PC-3 (cell line): ENCODE measurements around the gene RALGDS. TPM values are rescaled to one million over a fixed set of nuclear protein-coding genes. Genes with fewer than 3 reads are reported as not detected.

Experiments
- ATAC-seq: fragments of 200-7000 bp; cut with Tn5 transposase; 2 replicates; pipeline ENCODE4 v1.9.1; 2020; ENCODE audit warnings: mild to moderate bottlenecking, moderate library complexity
- BruUV-seq: library from RNA; stranded (reverse); fragments of 400-500 nt; replicated peaks from 2 replicates; lab custom pipeline; 2021; lab: Mats Ljungman, UMichigan
- CTCF ChIA-PET: fragments of 300-600 bp; sonication (Branson Sonifier 250); formaldehyde crosslinking; loops from one replicate; lab custom pipeline; 2022; ENCODE audit warnings: antibody characterized with exemption; lab: Charles Lee
- POLR2A ChIA-PET: fragments of 300-600 bp; sonication (Branson Sonifier 250); formaldehyde crosslinking; loops from one replicate; lab custom pipeline; 2022; ENCODE audit warnings: antibody characterized with exemption; ENCODE audit not compliant: unreplicated experiment; lab: Charles Lee
- DNase-seq: peaks from one replicate; pipeline ENCODE4 v3.0.0-alpha.2; 2015
- H2AFZ ChIP-seq: fragments of 300-600 bp; sonication (generic); 2 replicates; pipeline ENCODE4 v1.6.0; 2016; ENCODE audit warnings: antibody characterized with exemption, low read length
- H3F3A ChIP-seq: fragments of 300-600 bp; sonication (generic); one replicate; pipeline ENCODE4 v1.6.0; 2017; ENCODE audit warnings: antibody characterized with exemption, low read length, control low read depth, mild to moderate bottlenecking; ENCODE audit not compliant: unreplicated experiment
- H3K27ac ChIP-seq: fragments of 300-600 bp; sonication (generic); 2 replicates; pipeline ENCODE4 v1.5.1; 2016; ENCODE audit warnings: mild to moderate bottlenecking, low read length
- H3K27me3 ChIP-seq: fragments of 300-600 bp; sonication (generic); 2 replicates; pipeline ENCODE4 v1.6.1; 2016; ENCODE audit warnings: low read length, mixed read lengths
- H3K36me3 ChIP-seq: fragments of 300-600 bp; sonication (generic); 2 replicates; pipeline ENCODE4 v1.6.1; 2016; ENCODE audit warnings: low read depth, mixed run types, low read length, mixed read lengths
- H3K4me1 ChIP-seq: fragments of 300-600 bp; sonication (generic); 2 replicates; pipeline ENCODE4 v1.5.1; 2016; ENCODE audit warnings: low read length; ENCODE audit not compliant: insufficient read depth
- H3K4me2 ChIP-seq: fragments of 300-600 bp; sonication (generic); 2 replicates; pipeline ENCODE4 v1.6.0; 2016; ENCODE audit warnings: low read length
- H3K4me3 ChIP-seq: fragments of 300-600 bp; sonication (generic); 2 replicates; pipeline ENCODE4 v1.5.1; 2016; ENCODE audit warnings: mild to moderate bottlenecking, low read length, mixed read lengths
- H3K79me2 ChIP-seq: fragments of 300-600 bp; sonication (generic); 2 replicates; pipeline ENCODE4 v1.6.1; 2017; ENCODE audit warnings: low read length, mixed read lengths
- H3K9ac ChIP-seq: fragments of 300-600 bp; sonication (generic); 2 replicates; pipeline ENCODE4 v1.6.0; 2016; ENCODE audit warnings: mild to moderate bottlenecking, low read length
- H3K9me2 ChIP-seq: fragments of 300-600 bp; sonication (generic); replicated peaks from 2 replicates; pipeline ENCODE4 v1.6.1; 2016; ENCODE audit warnings: mixed run types, low read length, mixed read lengths
- H3K9me3 ChIP-seq: fragments of 300-600 bp; sonication (generic); 2 replicates; pipeline ENCODE4 v1.6.1; 2016; ENCODE audit warnings: low read length, mixed read lengths
- H4K20me1 ChIP-seq: fragments of 300-600 bp; sonication (generic); 2 replicates; pipeline ENCODE4 v1.6.1; 2016; ENCODE audit warnings: low read length, mixed read lengths
- CTCF ChIP-seq: fragments of 300-600 bp; sonication (generic); conservative IDR thresholded peaks from 2 replicates; pipeline ENCODE4 v1.5.1; 2017; ENCODE audit warnings: antibody characterized with exemption, low read depth, mild to moderate bottlenecking, low read length
- EZH2 ChIP-seq: fragments of 300-600 bp; sonication (generic); IDR thresholded peaks from one replicate; pipeline ENCODE4 v1.6.1; 2017; ENCODE audit warnings: antibody characterized with exemption, mild to moderate bottlenecking, low read length; ENCODE audit not compliant: unreplicated experiment
- EZH2phosphoT487 ChIP-seq: fragments of 300-600 bp; sonication (generic); IDR thresholded peaks from 2 replicates; pipeline ENCODE4 v1.6.1; 2018; ENCODE audit warnings: mild to moderate bottlenecking, antibody characterized with exemption, low read length, borderline replicate concordance
- intact Hi-C: fragments of 100-400 bp; cut with micrococcal nuclease; formaldehyde crosslinking; loops from 2 replicates; pipeline ENCODE4 v1.9.0; 2023
- total RNA-seq: library from RNA; depleted of rRNA; stranded (reverse); fragments of >200 nt; gene quantifications from 2 replicates; pipeline ENCODE4 v1.2.3, GENCODE V29; 2014

The RALGDS gene
- total RNA-seq, 1 experiment from 2014 or later, result 32.2 TPM

GRCh38 chr9:133099726-133100505, 21.1 kb downstream of the RALGDS start:
- Histone ChIP-seq H3K36me3 (peaks cover 28% of the 10 kb centered on the region), H3K4me3 (no peak overlapping the region), H3K27ac (no peak overlapping the region), H3K9ac (no peak overlapping the region), H3K79me2 (no peaks in the 10 kb centered on the region), H3F3A (no peaks in the 10 kb centered on the region), H4K20me1 (no peaks in the 10 kb centered on the region), H3K4me1 (peaks cover 9% of the 10 kb centered on the region; the same call in 1 of the 2 replicates), H3K27me3 (no peaks in the 10 kb centered on the region), H3K4me2 (no peak overlapping the region), H3K9me3 (no peaks in the 10 kb centered on the region), H3K9me2 (no peaks in the 10 kb centered on the region), H2AFZ (no peak overlapping the region)
- TF ChIP-seq EZH2 (no peak), CTCF (no peak), EZH2phosphoT487 (no peak)
- BruUV-seq, result no TSS peak
- intact Hi-C loops, result no loop called here
- CTCF ChIA-PET, result no interaction called here
- POLR2A ChIA-PET, result no interaction called here
- no peak for ATAC-seq
- no peak for DNase-seq

GRCh38 chr9:133098871-133099270, 22.2 kb downstream of the RALGDS start:
- Histone ChIP-seq H3K79me2 (no peaks in the 10 kb centered on the region), H2AFZ (no peak overlapping the region), H3K9ac (no peak overlapping the region), H3F3A (no peaks in the 10 kb centered on the region), H3K9me2 (no peaks in the 10 kb centered on the region), H3K4me1 (peaks cover 7% of the 10 kb centered on the region; the same call in 1 of the 2 replicates), H4K20me1 (no peaks in the 10 kb centered on the region), H3K27ac (no peak overlapping the region), H3K4me3 (no peak overlapping the region), H3K9me3 (no peaks in the 10 kb centered on the region), H3K27me3 (no peaks in the 10 kb centered on the region), H3K36me3 (peaks cover 28% of the 10 kb centered on the region), H3K4me2 (no peak overlapping the region)
- ChIA-PET CTCF (no interaction called here), POLR2A (no interaction called here)
- DNase-seq, result no peak
- intact Hi-C loops, result no loop called here
- BruUV-seq, result no TSS peak
- no peak for TF ChIP-seq EZH2phosphoT487
- no peak for TF ChIP-seq EZH2
- TF ChIP-seq CTCF, result no peak
- no peak for ATAC-seq

- ATAC-seq, result no peak
- Histone ChIP-seq H3K36me3 (peaks cover 28% of the 10 kb centered on the region), H3K4me1 (0 out of 2 replicates have a peak, but pooled peaks cover under 1% of the 10 kb centered on the region), H2AFZ (no peak overlapping the region), H4K20me1 (no peaks in the 10 kb centered on the region), H3K9me3 (no peaks in the 10 kb centered on the region), H3K79me2 (no peaks in the 10 kb centered on the region), H3K4me3 (no peak overlapping the region), H3F3A (no peaks in the 10 kb centered on the region), H3K9me2 (no peaks in the 10 kb centered on the region), H3K9ac (no peak overlapping the region), H3K27ac (no peak overlapping the region), H3K4me2 (no peak overlapping the region), H3K27me3 (no peaks in the 10 kb centered on the region)
- no peak for DNase-seq
- CTCF ChIA-PET, result no interaction called here
- no TSS peak for BruUV-seq
- POLR2A ChIA-PET, result no interaction called here
- intact Hi-C loops, result no loop called here
- TF ChIP-seq EZH2 (no peak), EZH2phosphoT487 (no peak), CTCF (no peak)
Observed at GRCh38 chr9:133098104-133098754, 22.8 kb downstream of the RALGDS start.
